CD4-positive, alpha-beta T cell (primary cell): ENCODE data around the gene FOLR2. TPM values are rescaled to one million over a fixed set of nuclear protein-coding genes. Genes with fewer than 3 reads are reported as not detected.
A peak's percentile ranks its signal among the peaks of the same experiment; 100 is the strongest.

Experiments used
- ATAC-seq: fragments of 200-7000 bp; cut with Tn5 transposase; one replicate; pipeline ENCODE4 v1.10.0; 2022; ENCODE audit warnings: mild to moderate bottlenecking; ENCODE audit not compliant: poor library complexity
- CTCF ChIA-PET: fragments of 350-600 bp; sonication (Branson Sonifier 250); formaldehyde crosslinking; loops from one replicate; lab custom pipeline; 2021; ENCODE audit warnings: antibody characterized with exemption, inconsistent platforms; lab: Charles Lee
- POLR2A ChIA-PET: fragments of 350-600 bp; sonication (Branson Sonifier 250); formaldehyde crosslinking; loops from one replicate; lab custom pipeline; 2021; ENCODE audit warnings: antibody characterized with exemption, inconsistent platforms; lab: Charles Lee
- DNase-seq, 14 experiments: peaks; one replicate each; pipeline ENCODE4 v3.0.0-alpha.2; 2013 to 2020; ENCODE audit warnings: mixed read lengths in 2 of 14
- H3K27ac ChIP-seq, 2 donors: one replicate each; pipeline versions ENCODE4 v1.5.1 to v1.7.0; 2013; ENCODE audit warnings: low read length in 2 of 2, low read depth in 1 of 2, mild to moderate bottlenecking in 1 of 2
- H3K27me3 ChIP-seq, 2 experiments: 1 replicate in 1 of 2; 2 replicates in 1 of 2; pipeline versions ENCODE4 v1.6.1 to v1.7.0; 2013; ENCODE audit warnings: low read length in 2 of 2, control low read depth in 1 of 2, mild to moderate bottlenecking in 1 of 2, moderate library complexity in 1 of 2; ENCODE audit not compliant: insufficient read depth in 2 of 2, control insufficient read depth in 1 of 2
- H3K36me3 ChIP-seq: one replicate; pipeline ENCODE4 v1.6.1; 2013; ENCODE audit warnings: low read length, control low read depth; ENCODE audit not compliant: insufficient read depth
- H3K4me1 ChIP-seq: one replicate; pipeline ENCODE4 v1.6.1; 2013; ENCODE audit warnings: low read length, control low read depth; ENCODE audit not compliant: insufficient read depth
- H3K4me3 ChIP-seq: one replicate; pipeline ENCODE4 v1.5.1; 2013; ENCODE audit warnings: mild to moderate bottlenecking, low read length, moderate library complexity
- H3K9me3 ChIP-seq, 2 experiments: 1 replicate in 1 of 2; 2 replicates in 1 of 2; pipeline versions ENCODE4 v1.6.1 to v1.7.0; 2013; ENCODE audit warnings: low read length in 2 of 2, mild to moderate bottlenecking in 2 of 2, control low read depth in 1 of 2, moderate library complexity in 1 of 2; ENCODE audit not compliant: control insufficient read depth in 1 of 2, insufficient read depth in 1 of 2
- H3K27ac Mint-ChIP-seq: one replicate; pipeline ENCODE4 v1.8.0; 2020; ENCODE audit warnings: mixed read lengths
- H3K27me3 Mint-ChIP-seq: one replicate; pipeline ENCODE4 v1.8.0; 2021; ENCODE audit warnings: mixed read lengths
- H3K36me3 Mint-ChIP-seq: one replicate; pipeline ENCODE4 v1.8.0; 2021; ENCODE audit warnings: low read depth, mixed read lengths
- H3K4me1 Mint-ChIP-seq: one replicate; pipeline ENCODE4 v1.8.0; 2021; ENCODE audit warnings: low read depth, mixed read lengths
- H3K4me3 Mint-ChIP-seq: one replicate; pipeline ENCODE4 v1.8.0; 2020; ENCODE audit warnings: mild to moderate bottlenecking, mixed read lengths
- H3K9me3 Mint-ChIP-seq: one replicate; pipeline ENCODE4 v1.8.0; 2020; ENCODE audit warnings: mixed read lengths
- intact Hi-C, 2 experiments: fragments of 100-400 bp; cut with DNase I in 1 of 2; cut with micrococcal nuclease in 1 of 2; formaldehyde crosslinking; loops; one replicate each; pipeline versions ENCODE4 v1.15.1 to v1.9.0; 2023 to 2025; cut with DNase I, micrococcal nuclease
- total RNA-seq, 174 experiments: library from RNA in 2 of 174; stranded (reverse) in 2 of 174; gene quantifications; one replicate each; pipeline ENCODE4 v1.2.3 and lab custom pipeline; 2021 to 2026
- TF ChIP-seq, protein P1 (sequence below): fragments of 200-600 bp; IDR thresholded peaks from one replicate; pipeline ENCODE4 v1.8.0; 2022; ENCODE audit warnings: antibody characterized with exemption, mild to moderate bottlenecking

Gene FOLR2
- total RNA-seq, 2 experiments from 2014 or later = not detected

DNA sequence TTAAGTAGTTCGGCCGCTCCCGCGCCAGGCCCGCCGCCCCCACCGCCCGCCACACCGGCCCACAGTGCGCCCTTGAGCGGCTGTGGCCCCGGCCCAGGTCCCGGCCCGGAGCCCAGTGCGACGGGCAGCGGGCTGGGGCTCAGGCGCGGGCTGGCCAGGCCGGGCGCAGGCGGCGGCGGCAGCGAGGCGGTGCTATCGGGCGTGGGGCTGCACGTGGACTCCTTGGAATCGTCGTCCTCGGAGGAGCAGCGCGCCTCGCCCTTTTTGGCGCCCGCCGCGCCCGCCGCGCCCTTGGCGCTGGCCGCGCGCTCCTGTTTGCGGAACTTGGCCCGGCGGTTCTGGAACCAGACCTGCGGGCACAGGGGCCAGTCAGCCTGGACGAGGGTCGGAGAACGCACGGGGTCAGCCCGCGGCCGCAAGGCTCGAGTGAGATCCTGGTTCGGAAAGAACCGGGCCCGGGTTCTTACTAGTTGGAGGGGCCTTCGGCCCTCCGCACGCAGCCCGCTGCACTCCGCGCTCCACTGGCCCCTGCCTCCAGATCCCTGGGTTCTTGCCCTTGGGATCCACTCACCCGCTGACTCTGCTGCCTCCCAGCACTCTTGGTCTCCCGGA is 23.4 kb downstream of the FOLR2 start:
- H3K27me3 ChIP-seq = peaks cover 46 to 56% of the 10 kb centered on the region in 2 experiments
- peaks cover 0 to 24% of the 10 kb centered on the region in 2 experiments for H3K9me3 ChIP-seq
- H3K27ac ChIP-seq = no peak overlapping the region
- H3K36me3 Mint-ChIP-seq = peaks cover 23% of the 10 kb centered on the region
- H3K4me3 ChIP-seq = no peak overlapping the region
- H3K9me3 Mint-ChIP-seq = no peaks in the 10 kb centered on the region
- TF ChIP-seq, protein P1, sequence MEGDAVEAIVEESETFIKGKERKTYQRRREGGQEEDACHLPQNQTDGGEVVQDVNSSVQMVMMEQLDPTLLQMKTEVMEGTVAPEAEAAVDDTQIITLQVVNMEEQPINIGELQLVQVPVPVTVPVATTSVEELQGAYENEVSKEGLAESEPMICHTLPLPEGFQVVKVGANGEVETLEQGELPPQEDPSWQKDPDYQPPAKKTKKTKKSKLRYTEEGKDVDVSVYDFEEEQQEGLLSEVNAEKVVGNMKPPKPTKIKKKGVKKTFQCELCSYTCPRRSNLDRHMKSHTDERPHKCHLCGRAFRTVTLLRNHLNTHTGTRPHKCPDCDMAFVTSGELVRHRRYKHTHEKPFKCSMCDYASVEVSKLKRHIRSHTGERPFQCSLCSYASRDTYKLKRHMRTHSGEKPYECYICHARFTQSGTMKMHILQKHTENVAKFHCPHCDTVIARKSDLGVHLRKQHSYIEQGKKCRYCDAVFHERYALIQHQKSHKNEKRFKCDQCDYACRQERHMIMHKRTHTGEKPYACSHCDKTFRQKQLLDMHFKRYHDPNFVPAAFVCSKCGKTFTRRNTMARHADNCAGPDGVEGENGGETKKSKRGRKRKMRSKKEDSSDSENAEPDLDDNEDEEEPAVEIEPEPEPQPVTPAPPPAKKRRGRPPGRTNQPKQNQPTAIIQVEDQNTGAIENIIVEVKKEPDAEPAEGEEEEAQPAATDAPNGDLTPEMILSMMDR = no peak
- CTCF ChIA-PET = no interaction called here
- POLR2A ChIA-PET = interaction anchor here (1.2 kb wide), 1 partner anchor 16 kb away, joined by 4 read pairs; the partner anchor contains the start of gene INPPL1
- H3K4me1 ChIP-seq = peaks cover 32% of the 10 kb centered on the region
- H3K27ac Mint-ChIP-seq = no peak overlapping the region
- intact Hi-C loops = no loop called here
- ATAC-seq (no peak), DNase-seq (peak in 2 of 14 experiments; percentile 33 to 37)
- H3K4me1 Mint-ChIP-seq = peaks cover 35% of the 10 kb centered on the region
- H3K36me3 ChIP-seq = peaks cover 25% of the 10 kb centered on the region
- H3K27me3 Mint-ChIP-seq = peaks cover 45% of the 10 kb centered on the region
- H3K4me3 Mint-ChIP-seq = peak overlapping the region; percentile 71

DNA sequence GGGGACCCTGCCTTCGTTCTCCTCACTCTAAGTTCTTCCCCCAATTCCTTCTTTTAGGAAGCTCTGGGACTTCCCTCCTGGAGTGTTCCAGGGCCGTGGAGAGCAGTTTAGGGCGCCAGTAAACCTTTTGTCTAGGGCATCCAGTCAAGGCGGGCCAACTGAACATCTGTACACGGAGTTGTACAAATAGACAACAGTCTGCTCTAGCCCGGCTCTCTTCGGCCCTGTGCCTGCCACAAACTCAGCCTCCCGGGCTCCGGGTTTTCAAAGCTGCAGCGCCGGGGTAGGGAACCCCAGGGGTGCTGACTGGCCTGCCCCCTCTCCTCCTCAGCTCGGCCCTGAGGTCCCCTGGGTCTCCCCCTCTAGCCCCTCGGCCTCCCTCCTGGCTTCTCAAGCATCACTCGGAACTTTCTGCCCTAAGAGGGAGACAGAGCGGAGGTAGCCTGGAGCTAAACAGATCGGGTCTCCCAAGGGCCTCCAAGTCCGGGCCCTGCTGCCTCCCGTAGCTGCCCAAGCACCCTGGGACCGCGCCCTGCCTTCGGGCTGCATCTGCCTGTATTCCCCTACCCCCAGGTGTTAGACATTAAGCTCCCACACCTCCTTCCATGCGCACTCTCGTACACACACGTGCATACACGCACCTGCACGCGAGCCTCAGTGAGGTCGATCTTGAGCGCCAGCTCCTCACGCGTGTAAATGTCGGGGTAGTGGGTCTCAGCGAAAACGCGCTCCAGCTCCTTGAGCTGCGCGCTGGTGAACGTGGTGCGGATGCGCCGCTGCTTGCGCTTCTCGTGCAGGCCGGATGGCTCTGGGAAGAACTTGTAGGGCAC is 24.1 kb downstream of the FOLR2 start:
- ChIA-PET POLR2A (interaction anchor here (0.5 to 1.2 kb wide), 2 partner anchors 13 to 17 kb away, joined by 3 to 4 read pairs; partner anchors contain the start of gene INPPL1), CTCF (no interaction called here)
- no peak overlapping the region for H3K27ac Mint-ChIP-seq
- Histone ChIP-seq H3K27me3 (peaks cover 54 to 63% of the 10 kb centered on the region in 2 experiments), H3K9me3 (peaks cover 0 to 26% of the 10 kb centered on the region in 2 experiments), H3K27ac (no peak overlapping the region), H3K4me3 (no peak overlapping the region), H3K4me1 (peaks cover 32% of the 10 kb centered on the region), H3K36me3 (peaks cover 18% of the 10 kb centered on the region)
- no peak for ATAC-seq
- H3K9me3 Mint-ChIP-seq = no peaks in the 10 kb centered on the region
- peaks cover 17% of the 10 kb centered on the region for H3K36me3 Mint-ChIP-seq
- peak overlapping the region; percentile 71 for H3K4me3 Mint-ChIP-seq
- DNase-seq = peak in 1 of 14 experiments; percentile 34
- H3K27me3 Mint-ChIP-seq = peaks cover 45% of the 10 kb centered on the region
- intact Hi-C loops = no loop called here
- H3K4me1 Mint-ChIP-seq = peaks cover 35% of the 10 kb centered on the region
- TF ChIP-seq, protein P1 = no peak

DNA sequence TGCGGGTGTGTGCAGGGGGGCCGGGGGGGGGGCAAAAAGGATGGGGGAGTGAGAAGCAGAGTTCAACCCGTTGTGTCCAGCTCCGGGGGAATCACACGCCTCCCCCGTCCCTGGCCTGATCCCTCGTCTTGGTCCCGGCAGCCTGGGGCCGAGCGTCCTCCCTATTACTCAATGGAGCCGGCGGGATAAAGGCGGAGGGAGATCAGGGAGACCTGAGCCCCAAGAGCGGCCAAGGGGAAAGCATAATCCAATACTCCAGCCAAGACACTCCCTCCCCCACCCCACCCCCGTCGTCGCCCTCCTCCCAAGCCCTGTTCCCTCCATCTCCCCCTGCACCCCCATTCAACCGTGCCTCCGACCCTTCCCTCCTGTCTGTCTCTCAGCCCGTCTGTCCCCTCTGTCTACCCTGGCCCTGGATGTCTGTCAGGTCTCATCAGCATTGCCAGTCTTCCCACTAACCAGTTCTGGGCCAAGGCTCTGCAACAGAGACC is 24.7 kb downstream of the FOLR2 start:
- Mint-ChIP-seq H3K27me3 (peaks cover 45% of the 10 kb centered on the region), H3K9me3 (no peaks in the 10 kb centered on the region), H3K4me3 (no peak overlapping the region), H3K36me3 (peaks cover 13% of the 10 kb centered on the region), H3K27ac (no peak overlapping the region), H3K4me1 (peaks cover 35% of the 10 kb centered on the region)
- DNase-seq (no peak), ATAC-seq (no peak)
- peaks cover 15% of the 10 kb centered on the region for H3K36me3 ChIP-seq
- H3K9me3 ChIP-seq = peaks cover 0 to 26% of the 10 kb centered on the region in 2 experiments
- TF ChIP-seq, protein P1 = no peak
- no peak overlapping the region for H3K27ac ChIP-seq
- intact Hi-C loops = no loop called here
- peaks cover 56 to 68% of the 10 kb centered on the region in 2 experiments for H3K27me3 ChIP-seq
- ChIA-PET POLR2A (interaction anchor here (1.2 kb wide), 1 partner anchor 18 kb away, joined by 4 read pairs; the partner anchor contains the start of gene INPPL1), CTCF (no interaction called here)
- peaks cover 32% of the 10 kb centered on the region for H3K4me1 ChIP-seq
- H3K4me3 ChIP-seq = no peak overlapping the region
